IMR-90 (cell line): ENCODE data around the gene FHDC1. TPM values are rescaled to one million over a fixed set of nuclear protein-coding genes. Genes with fewer than 3 reads are reported as not detected.

Source experiments
- ATAC-seq: fragments of 200-7000 bp; cut with Tn5 transposase; 2 replicates; pipeline ENCODE4 v1.9.1; 2020; ENCODE audit warnings: low read depth, mild to moderate bottlenecking, moderate library complexity
- BruUV-seq: library from RNA; stranded (reverse); fragments of 400-500 nt; replicated peaks from 2 replicates; lab custom pipeline; 2021; lab: Mats Ljungman, UMichigan
- CTCF ChIA-PET: fragments of 300-600 bp; formaldehyde crosslinking; extraction: SDS; loops from one replicate; lab custom pipeline; 2021; ENCODE audit warnings: antibody characterized with exemption; lab: Yijun Ruan, JAX
- POLR2A ChIA-PET: fragments of 300-600 bp; sonication (Branson Sonifier 250); formaldehyde crosslinking; loops from one replicate; lab custom pipeline; 2022; ENCODE audit warnings: antibody characterized with exemption; ENCODE audit not compliant: unreplicated experiment; lab: Charles Lee
- DNase-seq: peaks from one replicate; pipeline ENCODE4 v3.0.0; 2013
- H2AFZ ChIP-seq: replicated peaks from 2 replicates; pipeline ENCODE3; 2013; ENCODE audit warnings: low read length, mild to moderate bottlenecking; ENCODE audit not compliant: poor library complexity
- H2AK5ac ChIP-seq: 2 replicates; pipeline ENCODE4 v1.6.1; 2013; ENCODE audit warnings: low read depth, low read length, inconsistent platforms
- H2AK9ac ChIP-seq: replicated peaks from 2 replicates; pipeline ENCODE3; 2013; ENCODE audit warnings: mild to moderate bottlenecking, low read depth, low read length, moderate library complexity; ENCODE audit not compliant: poor library complexity
- H2BK120ac ChIP-seq: 2 replicates; pipeline ENCODE4 v1.6.1; 2013; ENCODE audit warnings: low read depth, low read length, inconsistent platforms
- H2BK15ac ChIP-seq: 3 replicates; pipeline ENCODE4 v1.6.1; 2013; ENCODE audit warnings: low read depth, low read length, inconsistent platforms
- H2BK20ac ChIP-seq: 2 replicates; pipeline ENCODE4 v1.6.1; 2013; ENCODE audit warnings: low read depth, mild to moderate bottlenecking, inconsistent platforms, low read length, moderate library complexity
- H2BK5ac ChIP-seq: 2 replicates; pipeline ENCODE4 v1.6.1; 2013; ENCODE audit warnings: mild to moderate bottlenecking, low read depth, low read length, inconsistent platforms; ENCODE audit not compliant: poor library complexity, severe bottlenecking
- H3K14ac ChIP-seq: replicated peaks from 2 replicates; pipeline ENCODE4 v1.6.1; 2013; ENCODE audit warnings: low read depth, low read length, inconsistent platforms
- H3K18ac ChIP-seq: 2 replicates; pipeline ENCODE4 v1.6.1; 2013; ENCODE audit warnings: low read depth, low read length, control low read depth
- H3K23ac ChIP-seq: 2 replicates; pipeline ENCODE4 v1.6.1; 2013; ENCODE audit warnings: low read depth, low read length, inconsistent platforms
- H3K27ac ChIP-seq: 2 replicates; pipeline ENCODE4 v1.5.1; 2013; ENCODE audit warnings: mild to moderate bottlenecking, control low read depth, low read length; ENCODE audit not compliant: insufficient read depth
- H3K27me3 ChIP-seq: 2 replicates; pipeline ENCODE4 v1.6.1; 2013; ENCODE audit warnings: low read length; ENCODE audit not compliant: control insufficient read depth, insufficient read depth
- H3K36me3 ChIP-seq: 2 replicates; pipeline ENCODE4 v1.6.1; 2013; ENCODE audit warnings: low read length, mixed read lengths; ENCODE audit not compliant: control insufficient read depth, insufficient read depth
- H3K4ac ChIP-seq: 2 replicates; pipeline ENCODE4 v1.6.1; 2013; ENCODE audit warnings: low read depth, low read length, inconsistent platforms
- H3K4me1 ChIP-seq: 2 replicates; pipeline ENCODE4 v1.6.1; 2013; ENCODE audit warnings: low read length, mixed read lengths; ENCODE audit not compliant: control insufficient read depth, insufficient read depth
- H3K4me2 ChIP-seq: 2 replicates; pipeline ENCODE4 v1.6.1; 2013; ENCODE audit warnings: low read depth, mild to moderate bottlenecking, control low read depth, low read length, moderate library complexity
- H3K4me3 ChIP-seq: 2 replicates; pipeline ENCODE4 v1.5.1; 2013; ENCODE audit warnings: low read depth, mild to moderate bottlenecking, control low read depth, low read length, moderate library complexity; ENCODE audit not compliant: insufficient read depth
- H3K56ac ChIP-seq: 2 replicates; pipeline ENCODE4 v1.6.1; 2013; ENCODE audit warnings: low read length, inconsistent platforms; ENCODE audit not compliant: insufficient read depth; ENCODE audit errors: extremely low read depth
- H3K79me1 ChIP-seq, 2 experiments: 2 replicates each; pipeline ENCODE4 v1.6.1; 2013; ENCODE audit warnings: low read length in 2 of 2, inconsistent platforms in 1 of 2, low read depth in 1 of 2
- H3K9ac ChIP-seq: 2 replicates; pipeline ENCODE4 v1.6.1; 2013; ENCODE audit warnings: low read depth, low read length, control low read depth
- H3K9me1 ChIP-seq: 2 replicates; pipeline ENCODE4 v1.6.1; 2013; ENCODE audit warnings: low read length, inconsistent platforms; ENCODE audit not compliant: insufficient read depth
- H3K9me3 ChIP-seq: 2 replicates; pipeline ENCODE4 v1.6.1; 2013; ENCODE audit warnings: low read length; ENCODE audit not compliant: control insufficient read depth, insufficient read depth
- H4K20me1 ChIP-seq: 2 replicates; pipeline ENCODE4 v1.6.1; 2013; ENCODE audit warnings: low read length, inconsistent platforms; ENCODE audit not compliant: insufficient read depth
- H4K5ac ChIP-seq: 2 replicates; pipeline ENCODE4 v1.6.1; 2013; ENCODE audit warnings: mild to moderate bottlenecking, low read depth, low read length, control low read depth
- H4K8ac ChIP-seq, 2 experiments: 2 replicates each; pipeline ENCODE4 v1.6.1; 2013; ENCODE audit warnings: low read depth in 2 of 2, low read length in 2 of 2, control low read depth in 1 of 2, inconsistent platforms in 1 of 2
- H4K91ac ChIP-seq: 2 replicates; pipeline ENCODE4 v1.6.1; 2013; ENCODE audit warnings: low read depth, low read length, inconsistent platforms; ENCODE audit not compliant: insufficient read depth
- BHLHE40 ChIP-seq: fragments of 150-350 bp; IDR thresholded peaks from 2 replicates; pipeline ENCODE4 v1.6.1; 2016; ENCODE audit warnings: mild to moderate bottlenecking, low read depth, low read length
- CEBPB ChIP-seq: IDR thresholded peaks from 2 replicates; pipeline ENCODE4 v1.6.1; 2012; ENCODE audit warnings: low read depth, low read length, improper control_type of control experiment
- CHD1 ChIP-seq: IDR thresholded peaks from 2 replicates; pipeline ENCODE4 v1.6.1; 2012; ENCODE audit warnings: low read depth, low read length, improper control_type of control experiment
- CTCF ChIP-seq: conservative IDR thresholded peaks from 2 replicates; pipeline ENCODE4 v1.5.1; 2012; ENCODE audit warnings: mild to moderate bottlenecking, low read depth, low read length, improper control_type of control experiment
- FOS ChIP-seq: fragments of 150-350 bp; IDR thresholded peaks from 2 replicates; pipeline ENCODE4 v1.6.1; 2016; ENCODE audit warnings: low read depth, low read length
- MAFK ChIP-seq: IDR thresholded peaks from 2 replicates; pipeline ENCODE4 v1.6.1; 2012; ENCODE audit warnings: low read depth, low read length, improper control_type of control experiment
- MAZ ChIP-seq: IDR thresholded peaks from 2 replicates; pipeline ENCODE4 v1.6.1; 2012; ENCODE audit warnings: low read depth, mild to moderate bottlenecking, low read length, improper control_type of control experiment, moderate library complexity, borderline replicate concordance
- MXI1 ChIP-seq: IDR thresholded peaks from 2 replicates; pipeline ENCODE4 v1.6.1; 2012; ENCODE audit warnings: low read depth, mild to moderate bottlenecking, low read length, moderate library complexity, borderline replicate concordance
- NFE2L2 ChIP-seq: fragments of 150-350 bp; IDR thresholded peaks from 2 replicates; pipeline ENCODE4 v1.6.1; 2016; ENCODE audit warnings: low read depth, mild to moderate bottlenecking, low read length
- POLR2A ChIP-seq: IDR thresholded peaks from 2 replicates; pipeline ENCODE4 v1.6.1; 2012; ENCODE audit warnings: mild to moderate bottlenecking, low read depth, low read length
- RAD21 ChIP-seq: IDR thresholded peaks from 2 replicates; pipeline ENCODE4 v1.6.1; 2012; ENCODE audit warnings: low read length, improper control_type of control experiment
- RCOR1 ChIP-seq: IDR thresholded peaks from 2 replicates; pipeline ENCODE4 v1.6.1; 2012; ENCODE audit warnings: mild to moderate bottlenecking, low read length, improper control_type of control experiment; ENCODE audit not compliant: insufficient replicate concordance
- RFX5 ChIP-seq: IDR thresholded peaks from 2 replicates; pipeline ENCODE4 v1.8.0; 2012; ENCODE audit warnings: low read depth, mild to moderate bottlenecking, low read length, moderate library complexity
- SMC3 ChIP-seq: fragments of 150-350 bp; IDR thresholded peaks from 2 replicates; pipeline ENCODE4 v1.6.1; 2016; ENCODE audit warnings: low read depth, mild to moderate bottlenecking, antibody characterized with exemption, low read length, moderate library complexity
- USF2 ChIP-seq: fragments of 150-350 bp; IDR thresholded peaks from 2 replicates; pipeline ENCODE4 v1.6.1; 2017; ENCODE audit warnings: mild to moderate bottlenecking, antibody characterized with exemption, low read length, low read depth
- WGBS, 2 experiments: methylation state at CpG; one replicate each; pipeline versions ENCODE4 v1.1.5 to v1.1.7; 2013; ENCODE audit warnings: missing lambda C conversion rate in 2 of 2; ENCODE audit not compliant: insufficient read length in 1 of 2; ENCODE audit errors: extremely low coverage in 2 of 2; 5-methylcytosine and 5-hydroxymethylcytosine counted together
- dilution Hi-C: fragments of 300-500 bp; cut with HindIII; formaldehyde crosslinking; loops from one replicate; pipeline ENCODE4 v1.14.3; 2018; ENCODE audit warnings: low sequenced_read_pairs; ENCODE audit not compliant: unreplicated experiment
- in situ Hi-C: fragments of 300-500 bp; cut with MboI; formaldehyde crosslinking; loops from 3 replicates; pipeline ENCODE4 v1.14.3; 2019; ENCODE audit warnings: low sequenced_read_pairs, inconsistent platforms, mixed read lengths
- intact Hi-C: fragments of 100-400 bp; cut with micrococcal nuclease; formaldehyde crosslinking; loops from 2 replicates; pipeline ENCODE4 v1.10.0; 2022
- polyA plus RNA-seq, 3 experiments: library from polyadenylated mRNA; depleted of rRNA; stranded (reverse); fragments of >200 nt; gene quantifications; 2 replicates each; pipeline ENCODE4 v1.2.3, GENCODE V29; 2012; ENCODE audit warnings: low replicate concordance in 1 of 3
- total RNA-seq: library from RNA; depleted of rRNA; stranded (reverse); fragments of >200 nt; gene quantifications from 2 replicates; pipeline ENCODE4 v1.2.3, GENCODE V29; 2012
- TF ChIP-seq, protein P1 (sequence below): fragments of 150-350 bp; IDR thresholded peaks from 2 replicates; pipeline ENCODE4 v1.6.1; 2016; ENCODE audit warnings: low read depth, mild to moderate bottlenecking, low read length, moderate library complexity, borderline replicate concordance

FHDC1 gene
- total and polyA plus RNA-seq, 2 of the 4 experiments (the other 2 are of a cell fraction) = under 0.01 to 0.09 TPM

- H4K91ac ChIP-seq = no peak overlapping the region
- intact Hi-C loops (no loop called here), in situ Hi-C loops (no loop called here), dilution Hi-C loops (no loop called here)
- no peak overlapping the region for H3K4ac ChIP-seq
- H3K9me1 ChIP-seq = no peaks in the 10 kb centered on the region
- TF ChIP-seq CEBPB = no peak
- no peak for TF ChIP-seq CHD1
- TF ChIP-seq MXI1 = no peak
- TF ChIP-seq USF2 = no peak
- TF ChIP-seq RFX5 = no peak
- TF ChIP-seq MAZ = no peak
- TF ChIP-seq CTCF = no peak
- TF ChIP-seq BHLHE40 = no peak
- no peak for TF ChIP-seq POLR2A
- TF ChIP-seq MAFK = no peak
- no peak for TF ChIP-seq FOS
- no peak for TF ChIP-seq SMC3
- TF ChIP-seq, protein P1, sequence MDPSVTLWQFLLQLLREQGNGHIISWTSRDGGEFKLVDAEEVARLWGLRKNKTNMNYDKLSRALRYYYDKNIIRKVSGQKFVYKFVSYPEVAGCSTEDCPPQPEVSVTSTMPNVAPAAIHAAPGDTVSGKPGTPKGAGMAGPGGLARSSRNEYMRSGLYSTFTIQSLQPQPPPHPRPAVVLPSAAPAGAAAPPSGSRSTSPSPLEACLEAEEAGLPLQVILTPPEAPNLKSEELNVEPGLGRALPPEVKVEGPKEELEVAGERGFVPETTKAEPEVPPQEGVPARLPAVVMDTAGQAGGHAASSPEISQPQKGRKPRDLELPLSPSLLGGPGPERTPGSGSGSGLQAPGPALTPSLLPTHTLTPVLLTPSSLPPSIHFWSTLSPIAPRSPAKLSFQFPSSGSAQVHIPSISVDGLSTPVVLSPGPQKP = no peak
- TF ChIP-seq RCOR1 = no peak
- TF ChIP-seq NFE2L2 = no peak
- TF ChIP-seq RAD21 = no peak
- H4K8ac ChIP-seq = no peak overlapping the region
- no peak overlapping the region for H2BK5ac ChIP-seq
- no peaks in the 10 kb centered on the region for H3K36me3 ChIP-seq
- H4K5ac ChIP-seq = no peak overlapping the region
- H2BK120ac ChIP-seq = no peak overlapping the region
- H2AFZ ChIP-seq = no peak overlapping the region
- no peaks in the 10 kb centered on the region for H3K4me1 ChIP-seq
- H3K56ac ChIP-seq = no peak overlapping the region
- H3K27me3 ChIP-seq = peaks cover 17% of the 10 kb centered on the region
- H3K9me3 ChIP-seq = peaks cover 7% of the 10 kb centered on the region; the same call in 1 of the 2 replicates
- H3K14ac ChIP-seq = no peak overlapping the region
- POLR2A ChIA-PET = no interaction called here
- H3K4me3 ChIP-seq = no peak overlapping the region
- no peak for DNase-seq
- ATAC-seq = no peak
- no CpG with 5 or more reads among the region's 1 CpG for WGBS, 2 experiments
- H2BK20ac ChIP-seq = no peak overlapping the region
- CTCF ChIA-PET = no interaction called here
- BruUV-seq = no TSS peak
- H4K20me1 ChIP-seq = no peaks in the 10 kb centered on the region
- H2BK15ac ChIP-seq = no peak overlapping the region
- no peaks in the 10 kb centered on the region for H3K79me1 ChIP-seq
- no peak overlapping the region for H3K9ac ChIP-seq
- no peak overlapping the region for H3K23ac ChIP-seq
- H3K27ac ChIP-seq = no peak overlapping the region
- H3K18ac ChIP-seq = no peak overlapping the region
- no peak overlapping the region for H2AK5ac ChIP-seq
- no peak overlapping the region for H2AK9ac ChIP-seq
- H3K4me2 ChIP-seq = no peak overlapping the region
Observed at GRCh38 chr4:153025406-153025805, 89.3 kb downstream of the FHDC1 start.
